GM18505 (cell line): Measurements from ENCODE around the gene ANKFN1.

Source experiments
- ATAC-seq: cut with Tn5 transposase; IDR thresholded peaks from one replicate; pipeline ENCODE4 v1.9.1; 2021; ENCODE audit not compliant: unreplicated experiment
- POLR2A ChIP-seq: IDR thresholded peaks from 4 replicates; pipeline ENCODE4 v1.6.1; 2011; ENCODE audit warnings: borderline replicate concordance; ENCODE audit not compliant: insufficient read depth, insufficient read length; ENCODE audit errors: extremely low read depth

The ANKFN1 gene

DNA sequence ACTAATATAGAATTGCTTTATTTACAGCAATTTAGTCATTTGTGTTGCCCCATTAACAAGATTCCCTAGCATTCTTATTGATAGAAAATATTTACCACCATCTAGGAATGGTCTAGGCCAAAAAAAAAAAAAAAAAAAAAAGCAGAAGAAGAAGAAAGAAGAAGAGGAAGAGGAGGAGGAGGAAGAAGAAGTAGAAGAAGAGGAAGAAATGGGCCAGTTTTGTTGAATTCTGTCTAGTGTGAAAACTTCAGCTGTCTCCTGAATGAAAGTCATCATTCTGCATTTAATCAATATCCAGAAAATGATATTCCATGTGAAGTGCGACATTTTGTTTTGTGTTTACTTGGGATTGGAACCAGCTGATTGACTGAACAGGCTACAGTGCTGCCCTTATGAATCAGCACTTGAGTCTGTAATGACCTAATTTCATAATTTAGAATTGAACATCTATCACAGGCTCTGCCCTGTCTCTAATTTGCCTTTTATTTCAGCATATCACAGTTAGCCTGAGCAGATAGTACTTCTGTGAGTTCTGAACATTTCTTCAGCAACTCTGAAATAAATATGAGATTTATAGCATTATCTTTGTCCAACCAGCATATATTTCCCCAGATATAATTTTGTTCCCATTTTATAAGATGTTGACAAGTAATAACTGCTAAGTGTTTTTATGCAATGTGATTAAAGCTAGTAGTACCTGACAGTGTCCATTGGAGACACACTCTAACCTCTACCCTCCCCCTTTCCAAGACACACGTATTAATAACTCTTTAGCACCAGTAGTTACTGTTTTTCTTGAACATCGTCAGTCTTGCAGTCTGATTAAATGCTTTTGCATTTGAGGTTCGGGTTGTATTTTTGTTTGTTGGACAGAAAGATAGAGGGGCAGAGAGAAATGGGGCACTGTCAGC is 5.9 kb downstream of the ANKFN1 start:
- TF ChIP-seq POLR2A: no peak
- ATAC-seq: no peak

DNA sequence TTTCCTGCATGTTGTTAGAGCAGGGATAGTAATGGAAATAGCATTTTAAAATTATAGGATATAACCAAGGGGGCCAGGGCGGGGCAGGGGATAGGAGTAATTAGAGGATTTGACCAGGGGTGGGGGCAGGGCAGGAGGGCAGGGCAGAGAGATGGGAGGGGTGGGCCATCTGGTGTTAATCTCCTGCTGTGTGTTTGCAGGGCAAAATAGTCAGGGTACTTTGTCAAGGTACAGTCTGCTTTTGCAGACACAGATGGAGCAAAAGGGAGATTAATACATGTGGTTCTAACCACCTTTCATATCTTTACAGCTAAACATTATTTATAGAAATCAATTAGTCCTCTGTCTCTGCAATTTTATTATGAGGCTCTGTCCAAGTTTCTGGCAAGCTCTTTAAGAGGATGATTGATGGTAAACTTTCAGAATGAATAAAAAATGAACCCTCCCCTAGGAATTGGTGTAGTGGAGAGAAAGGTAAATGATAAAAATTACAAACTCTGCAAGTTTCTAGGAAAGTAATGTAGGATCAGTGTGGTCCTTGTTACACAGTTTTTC is 6.6 kb downstream of the ANKFN1 start:
- no peak for TF ChIP-seq POLR2A
- no peak for ATAC-seq

GRCh38 chr17:56160422-56160821 is 7.1 kb downstream of the ANKFN1 start:
- no peak for ATAC-seq
- no peak for TF ChIP-seq POLR2A

DNA sequence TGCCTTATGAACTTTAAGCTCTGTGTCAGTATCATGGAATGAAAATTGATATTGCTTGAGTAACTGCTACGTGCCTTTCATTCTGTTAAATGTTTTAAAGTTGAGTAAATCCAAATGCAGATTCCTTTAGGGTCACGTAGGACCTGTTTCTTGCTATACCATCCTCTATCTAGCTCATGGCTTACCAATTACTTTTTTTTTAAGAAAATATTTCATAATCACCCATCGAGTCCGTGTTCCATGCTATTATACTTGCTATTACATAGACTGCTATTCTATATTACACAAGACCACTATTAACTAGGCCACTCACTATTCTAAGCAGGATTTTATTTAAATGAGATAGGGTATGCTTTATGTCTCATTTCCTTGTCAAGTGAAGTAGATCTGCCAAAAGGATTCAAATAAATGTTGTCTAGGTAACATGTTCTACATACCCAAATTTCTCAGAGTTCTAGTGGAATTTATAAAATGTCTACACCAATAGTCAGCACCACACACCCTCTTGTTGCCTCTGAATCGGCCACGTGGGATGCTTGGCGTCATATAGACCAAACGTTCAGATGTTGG is 11.9 kb downstream of the ANKFN1 start:
- TF ChIP-seq POLR2A: no peak
- ATAC-seq: no peak

GRCh38 chr17:56167491-56167890 is 14.2 kb downstream of the ANKFN1 start:
- ATAC-seq: no peak
- no peak for TF ChIP-seq POLR2A

DNA sequence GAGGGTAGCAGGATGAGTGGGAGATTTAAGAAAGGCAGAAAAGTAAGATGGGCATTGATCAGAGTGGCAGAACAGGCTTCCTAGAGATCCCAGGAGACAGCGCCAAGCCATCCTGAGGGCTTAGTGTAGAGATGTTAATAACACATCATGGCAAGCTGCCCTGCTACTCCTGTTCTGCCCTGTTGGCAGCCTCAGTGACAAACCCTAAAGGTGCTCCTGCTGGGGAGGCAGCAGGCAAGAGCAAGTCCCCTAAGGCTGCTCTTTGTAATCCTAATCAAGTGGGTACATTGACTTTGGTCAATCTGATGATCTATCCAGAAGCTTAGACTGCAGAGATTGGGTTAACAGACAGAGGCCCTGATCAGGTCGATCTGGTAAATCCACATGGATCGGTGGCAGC is 16.3 kb downstream of the ANKFN1 start:
- ATAC-seq: no peak
- TF ChIP-seq POLR2A: no peak

GRCh38 chr17:56171186-56171959 is 18.1 kb downstream of the ANKFN1 start:
- TF ChIP-seq POLR2A: no peak
- ATAC-seq: no peak

- no peak for TF ChIP-seq POLR2A
These were observed 19.3 kb downstream of the ANKFN1 start for GRCh38 chr17:56172517-56172982.

DNA sequence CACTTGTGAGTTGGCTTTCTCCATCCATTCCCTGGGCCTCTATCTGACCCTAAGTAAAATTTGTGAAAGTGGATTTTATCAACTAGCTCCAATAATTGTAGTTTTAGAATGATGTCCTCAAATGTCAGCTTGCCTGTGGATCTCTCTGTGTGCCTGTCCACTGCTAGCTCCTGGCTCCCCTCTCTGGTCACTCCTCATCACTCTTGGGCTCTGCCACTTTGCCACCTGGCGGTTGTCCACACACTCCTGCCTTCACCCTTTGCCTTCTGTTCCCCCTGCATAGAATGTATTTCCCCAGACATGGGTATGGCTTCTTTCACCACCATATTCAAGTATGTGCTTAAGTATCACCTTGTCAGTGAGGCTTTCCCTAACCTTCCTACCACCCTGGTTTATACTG is 19.8 kb downstream of the ANKFN1 start:
- ATAC-seq: no peak
- no peak for TF ChIP-seq POLR2A

More at GRCh38 chr17:56172517-56172982, 19.3 kb downstream of the ANKFN1 start:
- ATAC-seq: no peak

- no peak for TF ChIP-seq POLR2A
- ATAC-seq: no peak
These were observed 20.9 kb downstream of the ANKFN1 start for GRCh38 chr17:56173958-56174835.

- no peak for TF ChIP-seq POLR2A
- ATAC-seq: no peak
These were observed 22.2 kb downstream of the ANKFN1 start for GRCh38 chr17:56175299-56175955.

DNA sequence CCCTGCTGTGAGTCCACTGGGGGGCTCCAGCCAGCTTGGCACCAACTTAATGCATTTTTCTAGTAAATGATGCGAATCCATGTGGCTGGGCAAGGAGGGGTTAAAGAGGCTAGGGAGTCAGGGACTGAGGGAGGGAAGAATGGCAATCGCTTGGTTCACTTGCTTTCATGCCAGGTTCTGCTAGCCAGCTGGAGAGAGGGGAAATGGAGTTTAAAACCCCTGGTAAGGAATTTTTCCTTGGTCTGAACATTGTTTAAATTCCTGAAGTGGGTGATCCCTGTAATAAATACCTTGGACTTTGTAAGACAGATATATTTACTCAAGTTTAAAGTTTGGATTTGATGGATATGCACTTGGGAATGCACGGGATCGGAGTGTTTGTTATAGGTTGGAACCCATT is 22.8 kb downstream of the ANKFN1 start:
- no peak for TF ChIP-seq POLR2A
- ATAC-seq: no peak
